GM10266 (cell line): Measurements from ENCODE around the gene DIO3.

Source experiments
- DNase-seq: peaks from one replicate; pipeline ENCODE4 v3.0.0; 2012; ENCODE audit errors: extremely low spot score
- TF ChIP-seq, protein P1 (sequence below): IDR thresholded peaks from 2 replicates; pipeline ENCODE4 v1.5.1; 2012; ENCODE audit warnings: mild to moderate bottlenecking, low read depth; ENCODE audit not compliant: control insufficient read depth, insufficient read depth; ENCODE audit errors: missing control alignments

DIO3 gene

DNA sequence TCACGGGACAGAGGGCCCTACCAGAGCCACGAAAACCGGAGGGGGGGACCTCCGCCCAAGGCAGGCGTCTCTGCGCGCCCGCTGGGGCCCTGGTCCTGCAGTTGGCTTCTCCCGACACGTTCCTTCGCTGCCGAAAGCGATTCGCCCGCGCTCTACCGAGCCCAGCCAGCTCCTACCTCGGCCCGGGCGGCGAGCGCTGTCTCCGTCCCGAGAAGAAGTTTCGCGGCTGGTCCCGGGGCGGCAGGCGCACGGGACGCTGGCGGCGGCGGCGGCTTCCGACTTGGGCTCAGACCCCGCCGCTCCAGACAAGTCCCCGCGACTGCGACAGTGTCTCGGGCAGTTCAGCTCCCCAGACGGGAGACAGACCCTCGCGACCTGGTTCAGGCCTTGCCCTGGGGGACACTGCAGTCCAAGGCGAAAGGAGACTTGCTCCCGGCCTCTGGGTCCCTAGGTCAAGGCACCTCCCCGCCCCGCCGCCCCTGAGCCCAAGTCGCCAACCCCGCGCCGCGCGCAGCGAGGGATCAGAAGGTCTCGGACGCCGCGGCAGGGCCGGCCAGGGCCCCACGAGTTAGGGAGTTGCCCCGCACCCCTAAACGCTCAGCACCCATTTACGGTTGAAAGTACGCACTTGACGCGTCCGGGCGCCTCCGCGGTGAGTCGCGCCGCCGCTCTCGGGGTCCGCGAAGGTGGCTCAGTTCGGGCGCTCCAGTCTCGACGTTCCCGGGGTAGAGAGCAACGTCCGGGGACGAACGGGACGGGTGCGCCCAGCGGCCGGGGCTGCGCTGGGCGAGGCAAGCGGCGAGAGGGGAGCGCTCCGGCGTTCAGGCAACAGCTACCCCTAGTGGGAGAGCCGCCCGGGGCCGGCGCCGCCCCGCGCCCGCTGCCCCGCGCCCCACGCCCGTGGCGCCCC is 1.4 kb upstream of the DIO3 start:
- TF ChIP-seq, protein P1, sequence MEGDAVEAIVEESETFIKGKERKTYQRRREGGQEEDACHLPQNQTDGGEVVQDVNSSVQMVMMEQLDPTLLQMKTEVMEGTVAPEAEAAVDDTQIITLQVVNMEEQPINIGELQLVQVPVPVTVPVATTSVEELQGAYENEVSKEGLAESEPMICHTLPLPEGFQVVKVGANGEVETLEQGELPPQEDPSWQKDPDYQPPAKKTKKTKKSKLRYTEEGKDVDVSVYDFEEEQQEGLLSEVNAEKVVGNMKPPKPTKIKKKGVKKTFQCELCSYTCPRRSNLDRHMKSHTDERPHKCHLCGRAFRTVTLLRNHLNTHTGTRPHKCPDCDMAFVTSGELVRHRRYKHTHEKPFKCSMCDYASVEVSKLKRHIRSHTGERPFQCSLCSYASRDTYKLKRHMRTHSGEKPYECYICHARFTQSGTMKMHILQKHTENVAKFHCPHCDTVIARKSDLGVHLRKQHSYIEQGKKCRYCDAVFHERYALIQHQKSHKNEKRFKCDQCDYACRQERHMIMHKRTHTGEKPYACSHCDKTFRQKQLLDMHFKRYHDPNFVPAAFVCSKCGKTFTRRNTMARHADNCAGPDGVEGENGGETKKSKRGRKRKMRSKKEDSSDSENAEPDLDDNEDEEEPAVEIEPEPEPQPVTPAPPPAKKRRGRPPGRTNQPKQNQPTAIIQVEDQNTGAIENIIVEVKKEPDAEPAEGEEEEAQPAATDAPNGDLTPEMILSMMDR: no peak
- no peak for DNase-seq

DNA sequence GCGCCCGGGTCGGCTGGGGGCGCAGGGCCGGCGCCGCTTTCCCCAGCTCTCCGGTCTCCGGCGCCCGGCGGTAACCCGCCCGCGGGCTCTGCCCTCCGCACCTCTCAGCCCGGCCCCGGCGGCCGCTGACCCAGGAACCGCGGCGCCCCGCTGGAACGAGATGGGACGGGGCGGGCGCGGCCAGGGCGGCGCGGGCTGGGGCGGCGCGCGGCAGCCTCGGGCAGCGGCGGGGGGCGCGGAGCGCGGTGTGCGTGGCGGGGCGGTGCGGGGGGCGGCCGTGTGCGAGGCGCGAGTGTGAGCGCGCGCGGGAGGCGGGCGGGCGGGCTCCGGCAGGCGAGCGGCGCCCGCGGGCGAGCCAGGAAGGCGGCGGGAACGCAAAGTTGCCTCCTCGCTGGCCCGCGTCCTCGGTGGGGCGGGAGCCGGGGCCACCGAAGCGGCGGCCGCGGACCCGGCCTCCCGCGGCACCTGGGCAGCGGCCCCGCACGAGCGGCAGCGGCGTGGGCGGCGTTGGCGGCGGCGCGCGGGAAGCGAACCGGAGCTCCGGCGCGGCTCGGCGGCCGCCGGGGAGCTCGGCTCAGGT is 671 bp upstream of the DIO3 start:
- no peak for DNase-seq
- TF ChIP-seq, protein P1: no peak

DNA sequence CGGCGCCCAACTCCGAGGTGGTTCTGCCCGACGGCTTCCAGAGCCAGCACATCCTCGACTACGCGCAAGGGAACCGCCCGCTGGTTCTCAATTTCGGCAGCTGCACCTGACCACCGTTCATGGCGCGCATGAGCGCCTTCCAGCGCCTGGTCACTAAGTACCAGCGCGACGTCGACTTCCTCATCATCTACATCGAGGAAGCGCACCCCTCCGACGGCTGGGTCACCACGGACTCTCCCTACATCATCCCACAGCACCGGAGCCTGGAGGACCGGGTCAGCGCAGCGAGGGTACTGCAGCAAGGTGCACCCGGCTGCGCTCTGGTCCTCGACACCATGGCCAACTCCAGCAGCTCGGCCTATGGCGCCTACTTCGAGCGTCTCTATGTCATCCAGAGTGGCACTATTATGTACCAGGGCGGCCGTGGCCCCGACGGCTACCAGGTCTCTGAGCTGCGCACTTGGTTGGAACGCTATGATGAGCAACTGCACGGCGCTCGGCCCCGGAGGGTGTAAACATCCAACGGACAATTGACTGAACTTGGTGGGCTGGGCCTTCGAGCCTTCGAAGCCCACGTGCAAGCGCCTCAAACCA is 699 bp downstream of the DIO3 start:
- TF ChIP-seq, protein P1: no peak

DNA sequence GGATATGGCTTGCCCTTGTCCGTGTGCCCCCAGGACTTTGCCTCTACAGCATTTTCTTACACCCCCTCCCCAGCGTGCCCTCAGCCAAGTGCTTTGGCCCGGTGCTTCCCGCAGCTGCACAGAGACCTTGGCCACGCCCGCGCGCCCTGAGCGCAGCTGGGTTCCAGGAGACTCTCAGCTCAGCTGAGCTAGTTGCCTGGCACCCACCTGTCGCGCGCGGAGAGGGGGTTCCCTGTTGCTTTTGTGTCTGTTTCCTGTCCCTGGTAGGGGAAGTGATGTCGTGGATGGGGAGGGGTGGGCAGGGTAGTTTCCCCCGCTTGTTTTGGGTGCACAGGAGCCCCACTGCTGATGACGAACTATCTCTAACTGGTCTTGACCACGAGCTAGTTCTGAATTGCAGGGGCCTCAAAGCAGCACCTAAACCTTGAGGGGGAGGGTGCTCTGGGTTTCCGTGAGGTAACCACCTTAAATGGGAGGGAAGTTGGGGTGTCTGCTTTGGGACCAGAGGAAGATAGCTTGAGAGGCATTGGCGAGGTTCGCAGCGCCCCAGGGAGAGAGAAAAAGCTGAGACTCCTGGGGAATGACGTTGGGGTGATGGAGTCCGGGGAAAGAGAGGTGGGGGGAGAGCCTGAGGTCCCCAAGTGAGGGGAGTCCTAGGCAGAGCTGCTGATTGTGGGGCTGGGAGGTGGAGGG is 1.5 kb downstream of the DIO3 start:
- no peak for DNase-seq
- TF ChIP-seq, protein P1: no peak

More for the DNA sequence above, 699 bp downstream of the DIO3 start:
- no peak for DNase-seq

DNA sequence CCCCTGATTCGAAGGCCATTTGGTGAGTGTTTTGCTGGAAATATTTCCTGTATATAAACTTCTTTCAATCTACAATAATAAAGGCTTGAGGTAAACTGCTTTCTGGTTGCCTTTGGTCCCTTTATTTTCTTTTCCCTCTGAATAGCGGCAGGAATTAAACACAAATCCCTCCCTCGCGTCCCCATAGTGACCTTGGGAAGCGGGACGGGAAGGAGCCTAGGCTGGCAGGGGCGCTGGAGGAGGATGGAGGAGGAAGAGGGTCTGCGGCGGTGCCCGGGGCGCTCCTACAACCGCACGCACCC is 2.0 kb downstream of the DIO3 start:
- no peak for DNase-seq
- TF ChIP-seq, protein P1: no peak

DNA sequence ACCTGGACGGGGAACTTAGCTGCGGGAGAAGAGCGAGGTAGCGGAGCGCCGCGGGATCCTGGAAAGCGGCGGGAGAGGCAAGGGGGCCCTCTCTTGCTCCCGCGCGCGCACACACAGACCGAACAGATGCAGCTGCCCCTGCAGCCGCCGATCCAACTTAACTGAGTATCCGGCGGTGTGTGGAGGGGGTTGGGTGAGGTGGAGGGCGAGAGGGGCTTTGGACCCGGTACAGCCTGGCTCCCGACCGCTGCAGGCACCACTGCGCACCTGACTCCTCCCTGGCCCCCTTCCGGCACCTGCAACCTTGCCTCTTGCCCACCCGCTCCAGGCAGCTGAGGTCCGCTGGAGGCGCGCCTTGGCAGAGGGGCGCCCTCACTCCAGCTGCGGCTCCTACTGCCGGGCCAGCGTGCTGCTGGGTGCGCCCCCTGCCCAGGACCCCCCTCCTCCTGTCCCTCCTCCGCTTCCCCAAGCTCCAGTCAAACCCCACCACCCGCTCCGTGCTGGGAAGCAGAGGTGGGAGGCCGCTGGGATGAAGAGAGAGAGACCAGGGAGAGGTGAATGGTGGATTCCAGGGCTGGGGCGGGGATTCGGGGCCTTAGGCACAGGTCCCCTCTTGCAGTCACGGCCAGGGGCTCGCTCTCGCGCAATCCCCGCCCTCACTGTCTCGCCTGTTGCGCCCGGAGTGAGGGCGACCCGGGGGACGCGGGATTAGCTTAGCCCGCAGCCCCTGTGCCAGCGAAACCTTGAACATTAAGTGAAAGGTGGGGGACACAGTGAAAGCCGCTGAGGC is 2.6 kb downstream of the DIO3 start:
- DNase-seq: no peak
- TF ChIP-seq, protein P1: no peak
